GM23338 (cell line): Measurements from ENCODE around the gene CAMLG.

Source experiments
- EZH2 ChIP-seq: fragments of 200-600 bp; sonication (generic); IDR thresholded peaks from one replicate; pipeline ENCODE4 v1.8.0; 2017; ENCODE audit warnings: antibody characterized with exemption, mild to moderate bottlenecking, low read depth; ENCODE audit not compliant: unreplicated experiment
- NANOG ChIP-seq: IDR thresholded peaks from 2 replicates; pipeline ENCODE4 v1.6.1; 2016; ENCODE audit warnings: antibody characterized with exemption, borderline replicate concordance
- POLR2AphosphoS5 ChIP-seq: IDR thresholded peaks from 2 replicates; pipeline ENCODE4 v1.6.1; 2016; ENCODE audit warnings: antibody characterized with exemption, low read depth
- TF ChIP-seq, protein P1 (sequence below), 2 experiments: fragments of 200-600 bp in 1 of 2; sonication (generic) in 1 of 2; conservative IDR thresholded peaks; 2 replicates each; pipeline versions ENCODE4 v1.5.1 to v1.6.1; 2016 to 2017; ENCODE audit warnings: antibody characterized with exemption in 2 of 2, low read depth in 2 of 2, mild to moderate bottlenecking in 2 of 2, moderate library complexity in 1 of 2
- TF ChIP-seq, protein P2 (sequence below): IDR thresholded peaks from one replicate; pipeline ENCODE4 v1.6.1; 2018; ENCODE audit warnings: antibody characterized with exemption; ENCODE audit not compliant: unreplicated experiment

DNA sequence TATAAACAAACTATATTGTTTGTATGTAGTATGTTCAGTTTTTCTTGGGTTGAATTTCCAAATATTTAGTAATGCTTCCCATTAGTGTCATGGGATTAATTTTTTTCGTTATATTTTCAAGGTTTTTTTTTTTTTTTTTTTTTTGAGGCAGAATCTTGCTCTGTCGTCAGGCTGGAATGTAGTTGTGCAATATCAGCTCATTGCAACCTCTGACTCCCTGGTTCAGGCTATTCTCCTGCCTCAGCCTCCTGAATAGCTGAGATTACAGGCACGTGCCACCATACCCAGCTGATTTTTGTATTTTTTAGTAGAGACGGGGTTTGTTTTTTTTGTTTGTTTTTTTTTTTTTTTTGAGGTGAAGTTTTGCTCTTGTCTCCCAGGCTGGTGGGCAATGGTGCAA is 30.9 kb downstream of the CAMLG start:
- TF ChIP-seq, protein P1, sequence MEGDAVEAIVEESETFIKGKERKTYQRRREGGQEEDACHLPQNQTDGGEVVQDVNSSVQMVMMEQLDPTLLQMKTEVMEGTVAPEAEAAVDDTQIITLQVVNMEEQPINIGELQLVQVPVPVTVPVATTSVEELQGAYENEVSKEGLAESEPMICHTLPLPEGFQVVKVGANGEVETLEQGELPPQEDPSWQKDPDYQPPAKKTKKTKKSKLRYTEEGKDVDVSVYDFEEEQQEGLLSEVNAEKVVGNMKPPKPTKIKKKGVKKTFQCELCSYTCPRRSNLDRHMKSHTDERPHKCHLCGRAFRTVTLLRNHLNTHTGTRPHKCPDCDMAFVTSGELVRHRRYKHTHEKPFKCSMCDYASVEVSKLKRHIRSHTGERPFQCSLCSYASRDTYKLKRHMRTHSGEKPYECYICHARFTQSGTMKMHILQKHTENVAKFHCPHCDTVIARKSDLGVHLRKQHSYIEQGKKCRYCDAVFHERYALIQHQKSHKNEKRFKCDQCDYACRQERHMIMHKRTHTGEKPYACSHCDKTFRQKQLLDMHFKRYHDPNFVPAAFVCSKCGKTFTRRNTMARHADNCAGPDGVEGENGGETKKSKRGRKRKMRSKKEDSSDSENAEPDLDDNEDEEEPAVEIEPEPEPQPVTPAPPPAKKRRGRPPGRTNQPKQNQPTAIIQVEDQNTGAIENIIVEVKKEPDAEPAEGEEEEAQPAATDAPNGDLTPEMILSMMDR (conservative IDR thresholded peaks at IDR 0.05; ENCODE audit: low read depth in 2 of 2): no peak
- TF ChIP-seq EZH2 (no peak), NANOG (no peak), POLR2AphosphoS5 (no peak)
- TF ChIP-seq, protein P2, sequence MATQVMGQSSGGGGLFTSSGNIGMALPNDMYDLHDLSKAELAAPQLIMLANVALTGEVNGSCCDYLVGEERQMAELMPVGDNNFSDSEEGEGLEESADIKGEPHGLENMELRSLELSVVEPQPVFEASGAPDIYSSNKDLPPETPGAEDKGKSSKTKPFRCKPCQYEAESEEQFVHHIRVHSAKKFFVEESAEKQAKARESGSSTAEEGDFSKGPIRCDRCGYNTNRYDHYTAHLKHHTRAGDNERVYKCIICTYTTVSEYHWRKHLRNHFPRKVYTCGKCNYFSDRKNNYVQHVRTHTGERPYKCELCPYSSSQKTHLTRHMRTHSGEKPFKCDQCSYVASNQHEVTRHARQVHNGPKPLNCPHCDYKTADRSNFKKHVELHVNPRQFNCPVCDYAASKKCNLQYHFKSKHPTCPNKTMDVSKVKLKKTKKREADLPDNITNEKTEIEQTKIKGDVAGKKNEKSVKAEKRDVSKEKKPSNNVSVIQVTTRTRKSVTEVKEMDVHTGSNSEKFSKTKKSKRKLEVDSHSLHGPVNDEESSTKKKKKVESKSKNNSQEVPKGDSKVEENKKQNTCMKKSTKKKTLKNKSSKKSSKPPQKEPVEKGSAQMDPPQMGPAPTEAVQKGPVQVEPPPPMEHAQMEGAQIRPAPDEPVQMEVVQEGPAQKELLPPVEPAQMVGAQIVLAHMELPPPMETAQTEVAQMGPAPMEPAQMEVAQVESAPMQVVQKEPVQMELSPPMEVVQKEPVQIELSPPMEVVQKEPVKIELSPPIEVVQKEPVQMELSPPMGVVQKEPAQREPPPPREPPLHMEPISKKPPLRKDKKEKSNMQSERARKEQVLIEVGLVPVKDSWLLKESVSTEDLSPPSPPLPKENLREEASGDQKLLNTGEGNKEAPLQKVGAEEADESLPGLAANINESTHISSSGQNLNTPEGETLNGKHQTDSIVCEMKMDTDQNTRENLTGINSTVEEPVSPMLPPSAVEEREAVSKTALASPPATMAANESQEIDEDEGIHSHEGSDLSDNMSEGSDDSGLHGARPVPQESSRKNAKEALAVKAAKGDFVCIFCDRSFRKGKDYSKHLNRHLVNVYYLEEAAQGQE: no peak
